BE2C (cell line): ENCODE results near the gene CCND3.

Experiments
- DNase-seq: peaks from one replicate; pipeline ENCODE4 v3.0.0-alpha.2; 2020
- H3K27me3 ChIP-seq: fragments of 250-450 bp; sonication (Bioruptor Pico); 2 replicates; pipeline ENCODE4 v1.5.1; 2020; ENCODE audit warnings: mild to moderate bottlenecking
- H3K36me3 ChIP-seq: fragments of 250-450 bp; sonication (Bioruptor Pico); 2 replicates; pipeline ENCODE4 v1.5.1; 2020; ENCODE audit warnings: mild to moderate bottlenecking
- H3K4me1 ChIP-seq: fragments of 250-450 bp; sonication (Bioruptor Pico); 2 replicates; pipeline ENCODE4 v1.5.1; 2020
- H3K4me3 ChIP-seq: 2 replicates; pipeline ENCODE4 v1.5.1; 2011; ENCODE audit warnings: low read depth, low read length
- H3K9me3 ChIP-seq: fragments of 250-450 bp; sonication (Bioruptor Pico); 2 replicates; pipeline ENCODE4 v1.5.1; 2020
- CTCF ChIP-seq: IDR thresholded peaks from 2 replicates; pipeline ENCODE4 v1.5.1; 2012; ENCODE audit warnings: mild to moderate bottlenecking, low read depth, low read length

Gene CCND3

GRCh38 chr6:41901882-41902519 is 39.6 kb downstream of the CCND3 start:
- H3K9me3 ChIP-seq = no peaks in the 10 kb centered on the region
- peaks cover 18% of the 10 kb centered on the region for H3K36me3 ChIP-seq
- H3K4me3 ChIP-seq = no peak overlapping the region
- H3K27me3 ChIP-seq = no peaks in the 10 kb centered on the region
- peak; percentile 41 for TF ChIP-seq CTCF
- DNase-seq = peak; percentile 17
- H3K4me1 ChIP-seq = no peaks in the 10 kb centered on the region

GRCh38 chr6:41900861-41901260 is 40.7 kb downstream of the CCND3 start:
- Histone ChIP-seq H3K4me1 (no peaks in the 10 kb centered on the region), H3K36me3 (peaks cover 10% of the 10 kb centered on the region), H3K9me3 (no peaks in the 10 kb centered on the region), H3K4me3 (no peak overlapping the region), H3K27me3 (no peaks in the 10 kb centered on the region)
- TF ChIP-seq CTCF = no peak
- no peak for DNase-seq

GRCh38 chr6:41896281-41896680 is 45.3 kb downstream of the CCND3 start:
- Histone ChIP-seq H3K27me3 (no peaks in the 10 kb centered on the region), H3K4me1 (no peaks in the 10 kb centered on the region), H3K4me3 (no peak overlapping the region), H3K9me3 (no peaks in the 10 kb centered on the region), H3K36me3 (no peaks in the 10 kb centered on the region)
- no peak for TF ChIP-seq CTCF
- no peak for DNase-seq

- no peaks in the 10 kb centered on the region for H3K9me3 ChIP-seq
- peak; percentile 97 for DNase-seq
- peak within 1 kb of the TSS; percentile 84 for H3K4me3 ChIP-seq
- no peaks in the 10 kb centered on the region for H3K27me3 ChIP-seq
- no peaks in the 10 kb centered on the region for H3K36me3 ChIP-seq
- no peaks in the 10 kb centered on the region for H3K4me1 ChIP-seq
- no peak for TF ChIP-seq CTCF
Measured at GRCh38 chr6:41895300-41896233, 46.0 kb downstream of the CCND3 start, which contains the start of gene USP49. TSS of gene USP49 (minus strand) at chr6:41895375. CDS start at chr6:41806983, 88,392 bp downstream.

GRCh38 chr6:41894366-41895299 is 47.0 kb downstream of the CCND3 start:
- Histone ChIP-seq H3K4me3 (peak overlapping the region; percentile 84), H3K4me1 (no peaks in the 10 kb centered on the region), H3K27me3 (no peaks in the 10 kb centered on the region), H3K9me3 (no peaks in the 10 kb centered on the region), H3K36me3 (no peaks in the 10 kb centered on the region)
- peak; percentile 7 for DNase-seq
- TF ChIP-seq CTCF = no peak
